ENCODE results near the gene GBF1.

Gene GBF1

GRCh38 chr10:102335184-102335583 lies 89.9 kb downstream of the GBF1 start:
- no peak overlapping the region for H3K4me3 ChIP-seq (ENCODE audit: low read length)
- no peaks in the 10 kb centered on the region for H3K36me3 ChIP-seq (ENCODE audit: control insufficient read depth, low read depth, low read length)
- no peak overlapping the region for H3K9ac ChIP-seq (ENCODE audit: low read length)
- peaks cover 19% of the 10 kb centered on the region for H3K27me3 ChIP-seq (ENCODE audit: control insufficient read depth, insufficient read depth, low read length)
- no peaks in the 10 kb centered on the region for H3K9me3 ChIP-seq (ENCODE audit: control insufficient read depth, low read depth, low read length)
- no peak overlapping the region for H3K27ac ChIP-seq (ENCODE audit: low read length)
- no peaks in the 10 kb centered on the region for H3K4me1 ChIP-seq (ENCODE audit: control insufficient read depth, low read depth, low read length)

- H3K9me3 ChIP-seq (ENCODE audit: control insufficient read depth, low read depth, low read length): no peaks in the 10 kb centered on the region
- H3K27me3 ChIP-seq (ENCODE audit: control insufficient read depth, insufficient read depth, low read length): peaks cover 67% of the 10 kb centered on the region
- no peaks in the 10 kb centered on the region for H3K36me3 ChIP-seq (ENCODE audit: control insufficient read depth, low read depth, low read length)
- H3K4me3 ChIP-seq (ENCODE audit: low read length): no peak overlapping the region
- peaks cover 7% of the 10 kb centered on the region for H3K4me1 ChIP-seq (ENCODE audit: control insufficient read depth, low read depth, low read length)
- no peak overlapping the region for H3K27ac ChIP-seq (ENCODE audit: low read length)
- no peak overlapping the region for H3K9ac ChIP-seq (ENCODE audit: low read length)
Measured at GRCh38 chr10:102341038-102341688, 95.8 kb downstream of the GBF1 start.

GRCh38 chr10:102342458-102342857 lies 97.1 kb downstream of the GBF1 start:
- no peaks in the 10 kb centered on the region for H3K36me3 ChIP-seq (ENCODE audit: control insufficient read depth, low read depth, low read length)
- peaks cover 7% of the 10 kb centered on the region for H3K4me1 ChIP-seq (ENCODE audit: control insufficient read depth, low read depth, low read length)
- H3K27ac ChIP-seq (ENCODE audit: low read length): no peak overlapping the region
- no peaks in the 10 kb centered on the region for H3K9me3 ChIP-seq (ENCODE audit: control insufficient read depth, low read depth, low read length)
- H3K27me3 ChIP-seq (ENCODE audit: control insufficient read depth, insufficient read depth, low read length): peaks cover 67% of the 10 kb centered on the region
- no peak overlapping the region for H3K4me3 ChIP-seq (ENCODE audit: low read length)
- no peak overlapping the region for H3K9ac ChIP-seq (ENCODE audit: low read length)

- no peaks in the 10 kb centered on the region for H3K36me3 ChIP-seq (ENCODE audit: control insufficient read depth, low read depth, low read length)
- no peaks in the 10 kb centered on the region for H3K9me3 ChIP-seq (ENCODE audit: control insufficient read depth, low read depth, low read length)
- H3K4me1 ChIP-seq (ENCODE audit: control insufficient read depth, low read depth, low read length): peaks cover 7% of the 10 kb centered on the region
- H3K4me3 ChIP-seq (ENCODE audit: low read length): no peak overlapping the region
- no peak overlapping the region for H3K9ac ChIP-seq (ENCODE audit: low read length)
- H3K27ac ChIP-seq (ENCODE audit: low read length): no peak overlapping the region
- peaks cover 64% of the 10 kb centered on the region for H3K27me3 ChIP-seq (ENCODE audit: control insufficient read depth, insufficient read depth, low read length)
Measured at GRCh38 chr10:102342958-102343357, 97.6 kb downstream of the GBF1 start.

GRCh38 chr10:102344067-102344466 lies 98.7 kb downstream of the GBF1 start:
- Histone ChIP-seq H3K27ac (ENCODE audit: low read length) (no peak overlapping the region), H3K9me3 (ENCODE audit: control insufficient read depth, low read depth, low read length) (no peaks in the 10 kb centered on the region), H3K4me3 (ENCODE audit: low read length) (no peak overlapping the region), H3K4me1 (ENCODE audit: control insufficient read depth, low read depth, low read length) (peaks cover 7% of the 10 kb centered on the region), H3K9ac (ENCODE audit: low read length) (no peak overlapping the region), H3K36me3 (ENCODE audit: control insufficient read depth, low read depth, low read length) (no peaks in the 10 kb centered on the region), H3K27me3 (ENCODE audit: control insufficient read depth, insufficient read depth, low read length) (peaks cover 57% of the 10 kb centered on the region)

- Histone ChIP-seq H3K36me3 (ENCODE audit: control insufficient read depth, low read depth, low read length) (no peaks in the 10 kb centered on the region), H3K9ac (ENCODE audit: low read length) (no peak overlapping the region), H3K4me3 (ENCODE audit: low read length) (no peak overlapping the region), H3K27ac (ENCODE audit: low read length) (no peak overlapping the region), H3K27me3 (ENCODE audit: control insufficient read depth, insufficient read depth, low read length) (peaks cover 26% of the 10 kb centered on the region), H3K9me3 (ENCODE audit: control insufficient read depth, low read depth, low read length) (no peaks in the 10 kb centered on the region), H3K4me1 (ENCODE audit: control insufficient read depth, low read depth, low read length) (peaks cover 7% of the 10 kb centered on the region)
Measured at GRCh38 chr10:102347236-102347828, 102.0 kb downstream of the GBF1 start.

GRCh38 chr10:102352066-102352715 lies 106.9 kb downstream of the GBF1 start:
- H3K27me3 ChIP-seq (ENCODE audit: control insufficient read depth, insufficient read depth, low read length): no peaks in the 10 kb centered on the region
- no peaks in the 10 kb centered on the region for H3K4me1 ChIP-seq (ENCODE audit: control insufficient read depth, low read depth, low read length)
- peaks cover 9% of the 10 kb centered on the region for H3K36me3 ChIP-seq (ENCODE audit: control insufficient read depth, low read depth, low read length)
- H3K4me3 ChIP-seq (ENCODE audit: low read length): no peak overlapping the region
- no peak overlapping the region for H3K27ac ChIP-seq (ENCODE audit: low read length)
- no peaks in the 10 kb centered on the region for H3K9me3 ChIP-seq (ENCODE audit: control insufficient read depth, low read depth, low read length)
- no peak overlapping the region for H3K9ac ChIP-seq (ENCODE audit: low read length)

- H3K4me3 ChIP-seq (ENCODE audit: low read length): no peak overlapping the region
- no peak overlapping the region for H3K27ac ChIP-seq (ENCODE audit: low read length)
- peaks cover 25% of the 10 kb centered on the region for H3K36me3 ChIP-seq (ENCODE audit: control insufficient read depth, low read depth, low read length)
- no peak overlapping the region for H3K9ac ChIP-seq (ENCODE audit: low read length)
- H3K4me1 ChIP-seq (ENCODE audit: control insufficient read depth, low read depth, low read length): no peaks in the 10 kb centered on the region
- H3K27me3 ChIP-seq (ENCODE audit: control insufficient read depth, insufficient read depth, low read length): no peaks in the 10 kb centered on the region
- H3K9me3 ChIP-seq (ENCODE audit: control insufficient read depth, low read depth, low read length): no peaks in the 10 kb centered on the region
Measured at GRCh38 chr10:102354451-102354850, 109.1 kb downstream of the GBF1 start.

GRCh38 chr10:102358712-102359382 lies 113.5 kb downstream of the GBF1 start:
- H3K4me3 ChIP-seq (ENCODE audit: low read length): no peak overlapping the region
- H3K27me3 ChIP-seq (ENCODE audit: control insufficient read depth, insufficient read depth, low read length): no peaks in the 10 kb centered on the region
- H3K36me3 ChIP-seq (ENCODE audit: control insufficient read depth, low read depth, low read length): peaks cover 36% of the 10 kb centered on the region
- H3K9me3 ChIP-seq (ENCODE audit: control insufficient read depth, low read depth, low read length): no peaks in the 10 kb centered on the region
- no peaks in the 10 kb centered on the region for H3K4me1 ChIP-seq (ENCODE audit: control insufficient read depth, low read depth, low read length)
- no peak overlapping the region for H3K27ac ChIP-seq (ENCODE audit: low read length)
- H3K9ac ChIP-seq (ENCODE audit: low read length): no peak overlapping the region

GRCh38 chr10:102367441-102367840 lies 122.1 kb downstream of the GBF1 start:
- Histone ChIP-seq H3K36me3 (ENCODE audit: control insufficient read depth, low read depth, low read length) (peaks cover 52% of the 10 kb centered on the region), H3K4me1 (ENCODE audit: control insufficient read depth, low read depth, low read length) (no peaks in the 10 kb centered on the region), H3K27ac (ENCODE audit: low read length) (no peak overlapping the region), H3K27me3 (ENCODE audit: control insufficient read depth, insufficient read depth, low read length) (no peaks in the 10 kb centered on the region), H3K9ac (ENCODE audit: low read length) (no peak overlapping the region), H3K4me3 (ENCODE audit: low read length) (no peak overlapping the region), H3K9me3 (ENCODE audit: control insufficient read depth, low read depth, low read length) (no peaks in the 10 kb centered on the region)

GRCh38 chr10:102368077-102368476 lies 122.7 kb downstream of the GBF1 start:
- peaks cover 46% of the 10 kb centered on the region for H3K36me3 ChIP-seq (ENCODE audit: control insufficient read depth, low read depth, low read length)

More at GRCh38 chr10:102368077-102368476, 122.7 kb downstream of the GBF1 start:
- Histone ChIP-seq H3K27me3 (ENCODE audit: control insufficient read depth, insufficient read depth, low read length) (no peaks in the 10 kb centered on the region), H3K4me3 (ENCODE audit: low read length) (no peak overlapping the region), H3K9ac (ENCODE audit: low read length) (no peak overlapping the region), H3K27ac (ENCODE audit: low read length) (no peak overlapping the region), H3K4me1 (ENCODE audit: control insufficient read depth, low read depth, low read length) (no peaks in the 10 kb centered on the region), H3K9me3 (ENCODE audit: control insufficient read depth, low read depth, low read length) (no peaks in the 10 kb centered on the region)

All from iPS-18a (cell line).